Activated T-cell treated with anti-CD3 and anti-CD28 coated beads, Interleukin-2, amount 50 U/mL, for 48 hours (primary cell): ENCODE data around the gene PFN4.
A peak's percentile ranks its signal among the peaks of the same experiment; 100 is the strongest.
"Not testable (repeated sequence)": the region's sequence is repeated elsewhere in the genome, so short reads cannot be mapped to it uniquely, and the experiment has no call there.

Source experiments
- DNase-seq, 2 experiments: peaks; one replicate each; pipeline ENCODE4 v3.0.0-alpha.2; 2020

Gene PFN4

GRCh38 chr2:24110660-24111303, 12.4 kb downstream of the PFN4 start:
- no peak for DNase-seq

GRCh38 chr2:24109431-24109830, 13.7 kb downstream of the PFN4 start:
- not testable (repeated sequence) for DNase-seq

- DNase-seq = no peak
Observed at GRCh38 chr2:24107336-24107735, 15.8 kb downstream of the PFN4 start.

GRCh38 chr2:24106786-24107185, 16.3 kb downstream of the PFN4 start:
- DNase-seq = no peak

GRCh38 chr2:24105816-24106215, 17.3 kb downstream of the PFN4 start:
- DNase-seq = no peak

- no peak for DNase-seq
Observed at GRCh38 chr2:24104906-24105305, 18.2 kb downstream of the PFN4 start.

- DNase-seq = no peak
Observed at GRCh38 chr2:24104110-24104650, 19.0 kb downstream of the PFN4 start.

- no peak for DNase-seq
Observed at GRCh38 chr2:24102677-24103076, 20.5 kb downstream of the PFN4 start.

- DNase-seq = no peak
Observed at GRCh38 chr2:24101992-24102391, 21.1 kb downstream of the PFN4 start.

GRCh38 chr2:24100732-24101131, 22.4 kb downstream of the PFN4 start:
- DNase-seq = not testable (repeated sequence)

- peak in 1 of 2 experiments; percentile 1 for DNase-seq
Observed at GRCh38 chr2:24095171-24095677, 27.9 kb downstream of the PFN4 start.

GRCh38 chr2:24093270-24093669, 29.9 kb downstream of the PFN4 start:
- DNase-seq = not testable (repeated sequence)

GRCh38 chr2:24088821-24089359, 34.2 kb downstream of the PFN4 start:
- no peak for DNase-seq

- no peak for DNase-seq
Observed at GRCh38 chr2:24087032-24087431, 36.1 kb downstream of the PFN4 start.

- no peak for DNase-seq
Observed at GRCh38 chr2:24086241-24086640, 36.9 kb downstream of the PFN4 start.

GRCh38 chr2:24085200-24085489, 38.0 kb downstream of the PFN4 start:
- no peak for DNase-seq

- peak; percentile 89 to 92 for DNase-seq
Observed at GRCh38 chr2:24084386-24085199, 38.5 kb downstream of the PFN4 start, which contains the start of gene TP53I3. TSS of gene TP53I3 (minus strand) at chr2:24084834. CDS start at chr2:24084326, 508 bp downstream.

GRCh38 chr2:24083567-24084385, 39.4 kb downstream of the PFN4 start:
- no peak for DNase-seq

- peak; percentile 10 to 12 for DNase-seq
Observed at GRCh38 chr2:24082787-24083566, 40.2 kb downstream of the PFN4 start.

GRCh38 chr2:24080701-24081100, 42.4 kb downstream of the PFN4 start:
- peak in 1 of 2 experiments; percentile 2 for DNase-seq

GRCh38 chr2:24077879-24078278, 45.3 kb downstream of the PFN4 start:
- DNase-seq = peak in 1 of 2 experiments; percentile 3

GRCh38 chr2:24077535-24077877, 45.6 kb downstream of the PFN4 start:
- DNase-seq = no peak
